Measurements from ENCODE around the gene CCDC124.
"Not testable (repeated sequence)": the region's sequence is repeated elsewhere in the genome, so short reads cannot be mapped to it uniquely, and the experiment has no call there.

CCDC124 gene, protein sequence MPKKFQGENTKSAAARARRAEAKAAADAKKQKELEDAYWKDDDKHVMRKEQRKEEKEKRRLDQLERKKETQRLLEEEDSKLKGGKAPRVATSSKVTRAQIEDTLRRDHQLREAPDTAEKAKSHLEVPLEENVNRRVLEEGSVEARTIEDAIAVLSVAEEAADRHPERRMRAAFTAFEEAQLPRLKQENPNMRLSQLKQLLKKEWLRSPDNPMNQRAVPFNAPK

DNA sequence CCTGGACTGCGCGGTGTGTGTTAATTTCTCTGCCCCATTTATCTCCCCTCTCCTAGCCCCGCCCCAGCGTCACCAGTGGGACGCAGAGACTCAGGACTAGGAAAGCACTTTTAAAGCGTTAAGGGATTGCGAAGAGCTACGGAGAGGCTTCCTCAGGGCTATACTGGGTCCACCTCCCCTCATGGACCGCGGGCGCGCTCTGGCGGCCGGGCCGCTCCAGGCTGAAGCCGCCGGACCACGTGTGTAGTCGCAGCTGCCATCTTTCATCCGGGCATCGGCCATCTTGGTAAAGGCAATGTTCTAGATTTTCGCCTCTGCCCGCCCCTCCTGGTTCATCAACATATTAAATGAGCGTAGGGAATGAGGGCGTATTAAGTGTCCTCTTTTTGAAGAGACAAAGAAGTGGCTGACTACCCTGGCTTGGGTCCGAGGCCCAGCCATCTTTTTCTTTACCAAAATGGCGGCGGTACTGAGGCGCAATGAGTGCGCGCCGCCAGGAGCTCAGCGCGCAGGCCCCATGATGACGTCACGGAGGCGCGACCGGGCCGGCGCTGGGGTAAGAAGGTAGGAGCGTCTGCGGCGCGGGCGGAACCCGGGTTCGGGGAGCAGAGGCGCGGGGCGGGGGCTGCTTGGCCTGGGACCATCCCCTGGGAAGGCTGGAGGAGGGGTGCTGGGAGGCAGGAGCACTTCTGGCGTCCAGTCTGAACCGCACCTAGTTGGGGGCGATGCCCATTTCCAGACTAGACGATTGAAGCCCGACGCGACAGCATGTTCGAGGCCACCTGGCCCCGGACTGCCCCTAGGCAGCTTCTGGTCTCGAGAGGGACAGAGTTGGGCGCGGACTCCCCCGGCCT lies at the start of gene CCDC124:
Gene CCDC124 (plus strand): TSS at position 531 of the 854 bp plus-strand sequence. CDS start 3,406 bp downstream, outside the sequence.
- DNase-seq (ENCODE audit: low read depth), result peak; percentile 79

- DNase-seq (ENCODE audit: low read depth), result no peak
These were observed 49.0 kb upstream of the CCDC124 start for GRCh38 chr19:17883627-17884410.

DNA sequence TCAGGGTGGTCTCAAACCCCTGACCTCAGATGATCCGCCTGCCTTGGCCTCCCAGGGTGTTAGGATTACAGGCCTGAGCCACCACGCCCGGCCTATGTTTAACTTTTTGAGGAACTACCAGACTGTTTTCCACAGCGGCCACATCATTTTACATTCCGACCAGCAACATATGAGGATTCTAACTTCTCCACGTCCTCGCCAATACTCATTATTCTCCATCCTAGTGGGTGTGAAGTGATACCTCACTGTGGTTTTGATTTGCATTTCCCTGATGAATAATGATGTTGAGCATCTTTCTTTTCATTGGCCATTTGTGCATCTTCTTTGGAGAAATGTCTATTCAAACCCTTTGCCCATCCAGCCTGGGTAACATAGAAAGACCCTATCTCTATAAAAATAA lies 46.3 kb upstream of the CCDC124 start:
- DNase-seq (ENCODE audit: low read depth), result no peak

- DNase-seq (ENCODE audit: low read depth), result not testable (repeated sequence)
These were observed 45.6 kb upstream of the CCDC124 start for GRCh38 chr19:17887221-17887620.

DNA sequence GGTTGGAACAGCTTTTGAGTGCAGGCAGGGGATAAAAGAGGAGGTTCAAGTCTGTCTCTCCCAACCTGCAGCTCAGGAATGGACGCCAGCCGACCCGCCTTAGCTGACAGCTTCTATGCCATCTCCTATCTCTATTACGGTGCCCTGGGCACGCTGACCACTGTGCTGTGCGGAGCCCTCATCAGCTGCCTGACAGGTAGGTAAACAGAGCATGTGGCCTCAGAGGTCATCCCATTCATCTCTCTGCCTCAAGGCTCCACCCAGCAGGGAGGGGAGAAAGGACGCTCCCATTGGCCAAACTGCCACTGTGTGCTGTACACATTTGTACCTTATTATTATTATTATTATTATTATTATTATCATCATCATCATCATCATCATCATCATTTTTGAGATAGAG lies 44.6 kb upstream of the CCDC124 start:
- no peak for DNase-seq (ENCODE audit: low read depth)

- no peak for DNase-seq (ENCODE audit: low read depth)
These were observed 43.1 kb upstream of the CCDC124 start for GRCh38 chr19:17889609-17890214.

DNA sequence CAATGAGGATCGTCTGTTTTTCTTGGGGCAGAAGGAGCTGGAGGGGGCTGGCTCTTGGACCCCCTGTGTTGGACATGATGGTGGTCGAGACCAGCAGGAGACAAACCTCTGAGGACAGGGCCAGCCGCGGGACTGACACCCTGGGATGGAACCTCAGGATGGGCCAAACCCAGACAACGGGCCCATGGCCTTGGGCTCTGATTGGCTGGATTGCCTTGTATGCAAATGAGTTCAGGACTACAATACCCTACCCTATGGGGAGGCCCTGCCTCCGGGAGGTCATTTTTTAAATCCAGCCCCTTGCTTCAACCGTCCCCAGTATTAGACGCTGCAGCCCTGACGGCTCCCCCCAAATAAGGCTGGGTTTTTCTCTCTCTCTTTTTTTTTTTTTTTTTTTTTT lies 39.0 kb upstream of the CCDC124 start:
- no peak for DNase-seq (ENCODE audit: low read depth)

DNA sequence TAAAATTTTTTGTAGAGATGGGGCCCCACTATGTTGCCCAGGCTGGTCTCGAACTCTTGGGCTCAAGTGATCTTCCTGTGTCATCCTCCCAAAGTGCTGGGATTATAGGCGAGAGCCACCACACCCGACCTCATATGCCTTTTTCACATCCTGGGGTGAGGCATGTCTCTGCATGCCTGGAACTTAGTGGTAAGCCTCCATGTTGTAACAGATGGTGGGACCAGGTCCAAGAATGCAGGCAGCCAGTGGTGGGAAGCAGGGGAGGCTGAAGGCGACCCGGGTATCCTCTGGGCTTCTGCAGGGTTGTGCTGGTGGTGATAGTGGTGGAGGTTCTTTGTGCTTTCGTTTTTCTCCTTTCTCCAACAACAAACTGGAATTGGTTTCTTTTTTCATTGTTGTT lies 30.1 kb upstream of the CCDC124 start:
- no peak for DNase-seq (ENCODE audit: low read depth)

- no peak for DNase-seq (ENCODE audit: low read depth)
These were observed 24.6 kb upstream of the CCDC124 start for GRCh38 chr19:17908244-17908643.

- DNase-seq (ENCODE audit: low read depth), result no peak
These were observed 23.6 kb upstream of the CCDC124 start for GRCh38 chr19:17909003-17909732.

GRCh38 chr19:17910791-17911360 lies 21.9 kb upstream of the CCDC124 start:
- DNase-seq (ENCODE audit: low read depth), result no peak

DNA sequence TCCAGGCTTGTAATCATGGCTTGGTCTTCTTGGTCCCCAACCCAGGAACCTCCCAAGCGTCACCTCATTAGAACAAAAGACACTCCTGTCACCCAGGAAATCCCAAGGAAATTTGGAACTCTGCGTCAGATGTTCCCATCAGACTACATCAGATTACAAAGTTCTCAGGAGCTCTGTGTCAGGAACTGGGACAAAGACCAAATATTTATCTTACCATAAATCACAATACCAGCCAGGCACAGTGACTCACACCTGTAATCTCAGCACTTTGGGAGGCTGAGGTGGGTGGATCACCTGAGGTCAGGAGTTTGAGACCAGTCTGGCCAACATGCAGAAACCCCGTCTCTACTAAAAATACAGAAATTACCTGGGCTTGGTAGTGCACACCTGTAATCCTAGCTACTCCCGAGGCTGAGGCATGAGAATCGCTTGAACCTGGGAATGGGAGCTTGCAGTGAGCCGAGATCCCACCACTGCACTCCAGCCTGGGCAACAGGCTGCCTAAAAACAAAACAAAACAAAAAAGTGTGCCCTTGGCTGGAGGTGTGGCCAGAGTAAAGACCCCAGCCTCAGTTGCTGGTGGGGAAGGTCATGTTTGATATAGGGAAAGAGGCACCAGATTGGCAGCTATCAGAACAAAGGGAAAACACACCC lies 16.7 kb upstream of the CCDC124 start:
- DNase-seq (ENCODE audit: low read depth), result no peak

DNA sequence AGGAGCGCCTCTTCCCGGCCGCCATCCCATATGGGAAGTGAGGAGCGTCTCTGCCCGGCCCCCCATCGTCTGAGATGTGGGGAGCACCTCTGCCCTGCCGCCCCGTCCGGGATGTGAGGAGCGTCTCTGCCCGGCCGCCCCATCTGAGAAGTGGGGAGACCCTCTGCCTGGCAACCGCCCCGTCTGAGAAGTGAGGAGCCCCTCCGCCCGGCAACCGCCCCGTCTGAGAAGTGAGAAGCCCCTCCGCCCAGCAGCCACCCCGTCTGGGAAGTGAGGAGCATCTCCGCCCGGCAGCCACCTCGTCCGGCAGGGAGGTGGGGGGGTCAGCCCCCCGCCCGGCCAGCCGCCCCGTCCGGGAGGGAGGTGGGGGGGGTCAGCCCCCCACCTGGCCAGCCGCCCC lies 14.7 kb upstream of the CCDC124 start:
- not testable (repeated sequence) for DNase-seq (ENCODE audit: low read depth)

DNA sequence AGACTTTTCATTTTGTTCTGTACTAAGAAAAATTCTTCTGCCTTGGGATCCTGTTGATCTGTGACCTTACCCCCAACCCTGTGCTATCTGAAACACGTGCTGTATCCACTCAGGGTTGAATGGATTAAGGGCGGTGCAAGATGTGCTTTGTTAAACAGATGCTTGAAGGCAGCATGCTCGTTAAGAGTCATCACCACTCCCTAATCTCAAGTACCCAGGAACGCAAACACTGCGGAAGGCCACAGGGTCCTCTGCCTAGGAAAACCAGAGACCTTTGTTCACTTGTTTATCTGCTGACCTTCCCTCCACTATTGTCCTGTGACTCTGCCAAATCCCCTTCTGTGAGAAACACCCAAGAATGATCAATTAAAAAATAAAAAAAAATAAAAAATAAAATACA lies 13.7 kb upstream of the CCDC124 start:
- DNase-seq (ENCODE audit: low read depth), result not testable (repeated sequence)

- DNase-seq (ENCODE audit: low read depth), result no peak
These were observed 12.3 kb upstream of the CCDC124 start for GRCh38 chr19:17920527-17920926.

DNA sequence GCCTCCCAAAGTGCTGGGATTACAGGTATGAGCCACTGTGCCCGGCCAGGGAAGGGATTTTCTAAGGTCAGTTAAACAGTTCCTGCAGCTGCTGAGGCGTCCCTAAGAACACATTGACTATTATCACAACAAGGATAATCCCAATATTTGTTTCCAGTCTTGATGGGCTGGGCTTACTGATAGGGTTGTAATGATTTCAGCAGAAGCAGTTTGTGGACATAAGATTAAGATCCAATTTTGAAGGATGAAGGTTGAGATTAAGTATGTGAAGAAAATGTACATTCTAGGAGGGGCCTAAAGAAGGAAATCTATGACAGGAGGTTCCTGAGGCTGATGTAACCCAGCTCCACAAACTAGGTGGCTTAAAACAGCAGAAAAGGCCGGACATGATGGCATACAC lies 10.7 kb upstream of the CCDC124 start:
- no peak for DNase-seq (ENCODE audit: low read depth)

DNA sequence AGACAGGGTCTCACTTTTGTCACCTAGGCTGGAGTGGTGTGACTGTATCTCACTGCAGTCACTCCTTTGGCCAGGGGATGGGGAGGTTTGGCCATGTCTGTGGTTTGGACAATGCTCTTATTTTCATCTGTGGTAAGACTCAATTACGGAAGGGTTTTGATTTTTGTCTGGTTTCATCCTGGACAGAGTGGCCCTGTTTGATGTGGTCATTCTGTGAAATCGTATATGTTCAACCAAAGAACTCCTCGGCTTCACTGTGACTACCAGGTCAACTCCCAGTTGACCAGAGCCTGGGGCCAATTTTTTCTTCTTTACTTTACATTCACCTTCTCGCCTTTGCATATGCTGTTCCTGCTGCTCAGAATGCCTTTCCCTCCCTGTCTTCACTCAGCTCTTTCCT lies 6.8 kb upstream of the CCDC124 start:
- no peak for DNase-seq (ENCODE audit: low read depth)

GRCh38 chr19:17929056-17929455 lies 3.8 kb upstream of the CCDC124 start:
- no peak for DNase-seq (ENCODE audit: low read depth)

- DNase-seq (ENCODE audit: low read depth), result no peak
These were observed 1.2 kb upstream of the CCDC124 start for GRCh38 chr19:17931532-17932191.

Data from stimulated activated CD8-positive, alpha-beta memory T cell treated with anti-CD3 and anti-CD28 coated beads, Interleukin-15, amount 100 ng/mL, for 1 hour (primary cell).